HG02870 (cell line): ENCODE measurements around the gene MEIS2.

Source experiments
- ATAC-seq: cut with Tn5 transposase; IDR thresholded peaks from one replicate; pipeline ENCODE4 v1.9.1; 2021; ENCODE audit warnings: mild to moderate bottlenecking, moderate library complexity; ENCODE audit not compliant: unreplicated experiment

The MEIS2 gene

DNA sequence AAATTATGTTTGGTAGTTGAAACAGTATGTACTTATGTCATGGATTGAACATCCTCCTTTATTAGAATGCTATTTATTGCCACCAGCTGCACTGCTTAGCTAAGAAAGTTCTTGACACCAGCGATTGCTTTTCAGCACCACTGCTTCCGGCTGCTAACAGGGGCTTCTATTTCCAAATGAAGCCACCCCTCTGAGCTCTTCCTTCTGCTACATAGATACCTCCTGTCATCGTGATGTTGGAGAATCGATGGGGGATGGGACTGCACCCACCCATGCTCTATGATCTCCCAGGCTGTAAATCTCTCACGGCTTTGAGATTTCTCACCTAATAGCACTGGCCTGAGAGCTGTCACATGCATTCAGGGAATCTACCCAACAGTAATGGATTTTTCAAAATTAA is 259.2 kb downstream of the MEIS2 start:
- no peak for ATAC-seq
